ENCODE data around the gene PCID2. TPM values are rescaled to one million over a fixed set of nuclear protein-coding genes. Genes with fewer than 3 reads are reported as not detected.

The PCID2 gene
- total RNA-seq, 2 donors from 2014 or later = 46.8 to 55.4 TPM

DNA sequence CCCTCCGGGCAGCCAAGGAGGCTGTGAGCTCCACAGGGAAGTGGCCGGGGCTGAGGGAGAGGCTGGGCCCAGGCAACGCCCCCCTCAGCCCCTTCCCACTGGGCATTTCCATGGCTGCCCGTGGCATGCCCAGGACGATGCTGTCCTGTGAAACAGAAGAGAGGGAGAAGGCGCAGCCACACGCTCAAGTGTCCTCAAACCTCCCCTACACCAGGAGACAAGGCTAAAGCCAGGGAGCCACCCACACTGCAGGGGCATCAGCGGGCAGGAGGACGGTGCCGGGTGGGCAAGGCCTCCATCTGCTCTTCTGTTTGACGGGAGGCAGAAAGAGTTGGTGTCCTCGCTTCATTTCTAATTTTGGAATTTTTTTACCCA is 64.2 kb downstream of the PCID2 start:
- H3K4me1 ChIP-seq (ENCODE audit: control insufficient read depth in 1 of 2, low read depth in 2 of 2) = no peaks in the 10 kb centered on the region
- DNase-seq (ENCODE audit: low spot score) (no peak), ATAC-seq (ENCODE audit: insufficient number of reproducible peaks, low FRiP score, low read depth) (no peak)
- H3K9me3 ChIP-seq = no peaks in the 10 kb centered on the region
- H3K4me3 ChIP-seq = no peak overlapping the region
- TF ChIP-seq, protein P1, sequence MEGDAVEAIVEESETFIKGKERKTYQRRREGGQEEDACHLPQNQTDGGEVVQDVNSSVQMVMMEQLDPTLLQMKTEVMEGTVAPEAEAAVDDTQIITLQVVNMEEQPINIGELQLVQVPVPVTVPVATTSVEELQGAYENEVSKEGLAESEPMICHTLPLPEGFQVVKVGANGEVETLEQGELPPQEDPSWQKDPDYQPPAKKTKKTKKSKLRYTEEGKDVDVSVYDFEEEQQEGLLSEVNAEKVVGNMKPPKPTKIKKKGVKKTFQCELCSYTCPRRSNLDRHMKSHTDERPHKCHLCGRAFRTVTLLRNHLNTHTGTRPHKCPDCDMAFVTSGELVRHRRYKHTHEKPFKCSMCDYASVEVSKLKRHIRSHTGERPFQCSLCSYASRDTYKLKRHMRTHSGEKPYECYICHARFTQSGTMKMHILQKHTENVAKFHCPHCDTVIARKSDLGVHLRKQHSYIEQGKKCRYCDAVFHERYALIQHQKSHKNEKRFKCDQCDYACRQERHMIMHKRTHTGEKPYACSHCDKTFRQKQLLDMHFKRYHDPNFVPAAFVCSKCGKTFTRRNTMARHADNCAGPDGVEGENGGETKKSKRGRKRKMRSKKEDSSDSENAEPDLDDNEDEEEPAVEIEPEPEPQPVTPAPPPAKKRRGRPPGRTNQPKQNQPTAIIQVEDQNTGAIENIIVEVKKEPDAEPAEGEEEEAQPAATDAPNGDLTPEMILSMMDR (IDR thresholded peaks at IDR 0.05) = no peak
- no peak overlapping the region for H3K27ac ChIP-seq
- H3K27me3 ChIP-seq (replicated peaks; ENCODE audit: insufficient read depth) = no peaks in the 10 kb centered on the region
- no peaks in the 10 kb centered on the region for H3K36me3 ChIP-seq

DNA sequence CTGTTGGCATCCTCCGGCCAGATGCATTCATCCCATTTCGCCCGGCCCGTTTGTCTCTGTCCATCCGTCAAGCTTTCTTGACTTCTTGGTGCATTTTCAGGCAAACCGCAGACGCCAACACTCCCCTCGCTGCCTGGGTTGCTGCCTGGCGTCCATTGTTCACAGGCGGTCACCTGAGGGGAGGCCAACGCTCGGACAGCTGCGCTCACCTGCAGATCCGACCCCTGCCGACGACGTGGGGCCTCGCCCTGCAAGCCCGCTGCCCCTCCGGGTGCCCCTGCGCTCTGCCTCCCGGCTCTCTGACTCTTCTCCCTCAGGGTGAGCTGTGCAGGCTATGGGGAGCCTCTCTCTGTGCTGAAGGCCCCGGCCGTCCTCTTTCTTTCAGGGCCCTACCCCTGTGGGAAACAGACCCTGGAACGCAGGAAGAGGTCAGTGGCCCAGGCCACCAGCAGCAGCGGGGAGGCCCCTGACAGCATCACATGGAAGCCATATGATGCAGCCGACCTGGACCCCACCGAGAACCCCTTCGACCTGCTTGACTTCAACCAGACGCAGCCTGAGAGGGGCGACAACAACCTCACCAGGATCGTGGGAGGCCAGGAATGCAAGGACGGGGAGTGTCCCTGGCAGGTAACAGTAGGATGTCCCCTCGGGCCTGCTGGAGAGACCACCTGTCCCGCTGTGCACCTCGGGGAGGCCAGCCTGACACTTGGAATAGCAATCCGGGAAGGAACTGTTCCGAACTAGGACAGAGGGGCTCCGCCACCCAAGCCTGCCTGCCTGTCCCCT is 64.8 kb downstream of the PCID2 start:
- DNase-seq (ENCODE audit: low spot score) (no peak), ATAC-seq (ENCODE audit: insufficient number of reproducible peaks, low FRiP score, low read depth) (no peak)
- no peak overlapping the region for H3K4me3 ChIP-seq
- no peaks in the 10 kb centered on the region for H3K4me1 ChIP-seq (ENCODE audit: control insufficient read depth in 1 of 2, low read depth in 2 of 2)
- no peaks in the 10 kb centered on the region for H3K27me3 ChIP-seq (replicated peaks; ENCODE audit: insufficient read depth)
- H3K27ac ChIP-seq = no peak overlapping the region
- TF ChIP-seq, protein P1 (IDR thresholded peaks at IDR 0.05) = no peak
- H3K9me3 ChIP-seq = no peaks in the 10 kb centered on the region
- no peaks in the 10 kb centered on the region for H3K36me3 ChIP-seq

DNA sequence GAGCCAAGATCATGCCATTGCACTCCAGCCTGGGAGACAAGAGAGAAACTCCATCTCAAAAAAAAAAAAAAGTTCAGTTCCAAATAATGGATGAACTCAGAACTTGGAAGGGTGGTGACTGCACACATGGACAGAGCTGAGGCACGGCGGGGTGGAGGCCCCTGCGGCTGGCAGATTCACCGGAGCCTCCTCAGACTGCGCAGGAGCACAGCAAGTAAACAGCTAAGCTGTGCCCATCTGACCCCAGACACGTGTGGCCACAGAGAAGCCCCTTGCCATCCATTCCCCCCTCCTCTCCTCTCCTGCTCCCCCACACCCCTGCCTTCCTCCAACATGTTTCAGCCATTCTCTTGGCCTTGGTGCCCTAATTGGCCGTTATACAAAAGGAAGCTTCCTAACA is 65.6 kb downstream of the PCID2 start:
- H3K4me1 ChIP-seq (ENCODE audit: control insufficient read depth in 1 of 2, low read depth in 2 of 2) = no peaks in the 10 kb centered on the region
- DNase-seq (ENCODE audit: low spot score) (no peak), ATAC-seq (ENCODE audit: insufficient number of reproducible peaks, low FRiP score, low read depth) (no peak)
- TF ChIP-seq, protein P1 (IDR thresholded peaks at IDR 0.05) = no peak
- no peak overlapping the region for H3K4me3 ChIP-seq
- H3K36me3 ChIP-seq = no peaks in the 10 kb centered on the region
- no peaks in the 10 kb centered on the region for H3K27me3 ChIP-seq (replicated peaks; ENCODE audit: insufficient read depth)
- no peaks in the 10 kb centered on the region for H3K9me3 ChIP-seq
- H3K27ac ChIP-seq = no peak overlapping the region

DNA sequence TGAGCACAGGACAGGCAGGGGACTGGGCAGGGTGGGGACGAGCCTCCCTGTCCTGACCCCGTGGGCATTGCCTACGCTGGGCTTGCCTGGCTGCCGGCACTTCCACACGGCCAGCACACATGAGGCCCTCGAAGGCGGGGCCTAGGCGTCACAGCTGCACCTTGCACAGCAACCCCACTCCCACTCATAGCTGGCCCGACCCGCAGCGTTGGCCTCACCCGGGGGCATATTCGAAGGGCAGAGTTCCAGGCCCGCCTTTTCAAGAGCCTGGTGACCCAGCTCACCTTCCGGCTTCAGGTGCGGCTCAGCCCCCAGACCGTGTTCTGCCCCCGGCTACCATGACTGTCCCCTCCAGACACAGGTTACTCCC is 66.9 kb downstream of the PCID2 start:
- no peak for DNase-seq (ENCODE audit: low spot score)
- Histone ChIP-seq H3K4me3 (no peak overlapping the region), H3K27ac (no peak overlapping the region), H3K27me3 (replicated peaks; ENCODE audit: insufficient read depth) (no peaks in the 10 kb centered on the region), H3K36me3 (no peaks in the 10 kb centered on the region), H3K4me1 (ENCODE audit: control insufficient read depth in 1 of 2, low read depth in 2 of 2) (no peaks in the 10 kb centered on the region), H3K9me3 (no peaks in the 10 kb centered on the region)
- ATAC-seq (ENCODE audit: insufficient number of reproducible peaks, low FRiP score, low read depth) = no peak
- TF ChIP-seq, protein P1 (IDR thresholded peaks at IDR 0.05) = no peak

DNA sequence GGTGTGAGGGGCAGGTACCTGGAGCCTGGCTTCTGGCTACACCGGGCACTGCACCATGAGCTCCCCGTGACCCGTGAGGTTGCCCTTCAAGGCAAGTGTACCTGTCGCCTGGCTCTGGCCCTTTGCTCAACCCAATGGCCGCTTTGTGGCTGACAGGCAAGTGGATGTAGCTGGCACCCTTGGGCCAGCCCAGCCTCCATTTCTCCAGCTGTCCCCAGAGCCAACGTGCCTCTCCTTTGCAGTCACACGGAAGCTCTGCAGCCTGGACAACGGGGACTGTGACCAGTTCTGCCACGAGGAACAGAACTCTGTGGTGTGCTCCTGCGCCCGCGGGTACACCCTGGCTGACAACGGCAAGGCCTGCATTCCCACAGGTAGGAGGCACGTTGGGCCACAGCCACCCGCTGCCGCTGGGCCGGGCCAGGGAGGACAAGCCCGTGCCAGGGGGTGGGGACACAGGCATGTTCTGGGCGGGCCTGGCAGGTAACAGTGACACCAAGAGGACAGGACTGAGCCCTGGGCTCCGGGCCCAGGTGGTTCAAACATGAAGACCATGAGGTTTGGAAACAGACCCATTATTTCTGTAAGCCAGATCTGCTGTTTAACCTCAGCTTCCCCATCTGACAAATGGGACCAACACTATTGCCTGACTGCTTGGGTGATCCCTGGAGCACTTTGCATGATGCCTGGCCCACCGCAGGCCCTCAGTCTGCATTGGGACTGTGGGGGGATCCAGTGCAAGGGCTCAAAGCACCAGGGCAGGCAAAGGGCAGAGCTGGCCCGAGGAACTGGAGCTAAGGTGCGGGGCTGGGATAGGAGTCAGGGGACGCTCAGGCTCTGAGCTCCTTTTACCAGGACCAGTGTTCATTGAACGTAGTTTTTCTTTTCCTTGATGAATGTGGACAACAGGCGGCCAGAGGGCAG is 67.5 kb downstream of the PCID2 start:
- Histone ChIP-seq H3K4me1 (ENCODE audit: control insufficient read depth in 1 of 2, low read depth in 2 of 2) (no peaks in the 10 kb centered on the region), H3K9me3 (no peaks in the 10 kb centered on the region), H3K4me3 (no peak overlapping the region), H3K27me3 (replicated peaks; ENCODE audit: insufficient read depth) (no peaks in the 10 kb centered on the region), H3K36me3 (no peaks in the 10 kb centered on the region), H3K27ac (no peak overlapping the region)
- TF ChIP-seq, protein P1 (IDR thresholded peaks at IDR 0.05) = no peak
- no peak for DNase-seq (ENCODE audit: low spot score)
- ATAC-seq (ENCODE audit: insufficient number of reproducible peaks, low FRiP score, low read depth) = no peak
